T-helper 2 cell treated with Interferon-gamma antibody and Interleukin-4, amounts not matched to agents 100 ng/mL and 5 ng/mL, for 36 hours (primary cell): ENCODE results near the gene CORO7. TPM values are rescaled to one million over a fixed set of nuclear protein-coding genes. Genes with fewer than 3 reads are reported as not detected.

ENCODE experiments used
- intact Hi-C: fragments of 100-400 bp; cut with micrococcal nuclease; formaldehyde crosslinking; loops from one replicate; pipeline ENCODE4 v1.15.1; 2023
- total RNA-seq: library from RNA; stranded (reverse); gene quantifications from 2 replicates; pipeline ENCODE4 v1.2.3, GENCODE V29; 2022

Gene CORO7
- total RNA-seq, 1 donor from 2014 or later: 200 TPM

GRCh38 chr16:4385789-4386450 is 30.5 kb downstream of the CORO7 start:
- intact Hi-C loops: no loop called here

GRCh38 chr16:4385066-4385788 is 31.2 kb downstream of the CORO7 start:
- intact Hi-C loops: no loop called here

GRCh38 chr16:4384509-4384942 is 31.9 kb downstream of the CORO7 start:
- intact Hi-C loops: no loop called here

GRCh38 chr16:4383591-4384444 is 32.6 kb downstream of the CORO7 start:
- intact Hi-C loops: no loop called here

- intact Hi-C loops: no loop called here
These were observed 33.5 kb downstream of the CORO7 start for GRCh38 chr16:4382795-4383357.

GRCh38 chr16:4381935-4382794 is 34.2 kb downstream of the CORO7 start:
- intact Hi-C loops: no loop called here

- intact Hi-C loops: no loop called here
These were observed 35.1 kb downstream of the CORO7 start for GRCh38 chr16:4381072-4381934.

GRCh38 chr16:4380119-4381063 is 36.0 kb downstream of the CORO7 start:
- intact Hi-C loops: no loop called here

- intact Hi-C loops: no loop called here
These were observed 37.3 kb downstream of the CORO7 start for GRCh38 chr16:4378999-4379690.

GRCh38 chr16:4378161-4378666 is 38.2 kb downstream of the CORO7 start:
- intact Hi-C loops: no loop called here

- intact Hi-C loops: no loop called here
These were observed 38.7 kb downstream of the CORO7 start for GRCh38 chr16:4377573-4378154.

GRCh38 chr16:4376893-4377572 is 39.4 kb downstream of the CORO7 start:
- intact Hi-C loops: no loop called here

GRCh38 chr16:4376126-4376892 is 40.1 kb downstream of the CORO7 start:
- intact Hi-C loops: no loop called here

- intact Hi-C loops: no loop called here
These were observed 40.7 kb downstream of the CORO7 start for GRCh38 chr16:4375717-4376116.

GRCh38 chr16:4373909-4374742 is 42.3 kb downstream of the CORO7 start:
- intact Hi-C loops: no loop called here
